Measurements from ENCODE around the gene SORCS2. TPM values are rescaled to one million over a fixed set of nuclear protein-coding genes. Genes with fewer than 3 reads are reported as not detected.
"Not testable (repeated sequence)": the region's sequence is repeated elsewhere in the genome, so short reads cannot be mapped to it uniquely, and the experiment has no call there.

Gene SORCS2
- total RNA-seq, 1 donor from 2014 or later, result not detected

DNA sequence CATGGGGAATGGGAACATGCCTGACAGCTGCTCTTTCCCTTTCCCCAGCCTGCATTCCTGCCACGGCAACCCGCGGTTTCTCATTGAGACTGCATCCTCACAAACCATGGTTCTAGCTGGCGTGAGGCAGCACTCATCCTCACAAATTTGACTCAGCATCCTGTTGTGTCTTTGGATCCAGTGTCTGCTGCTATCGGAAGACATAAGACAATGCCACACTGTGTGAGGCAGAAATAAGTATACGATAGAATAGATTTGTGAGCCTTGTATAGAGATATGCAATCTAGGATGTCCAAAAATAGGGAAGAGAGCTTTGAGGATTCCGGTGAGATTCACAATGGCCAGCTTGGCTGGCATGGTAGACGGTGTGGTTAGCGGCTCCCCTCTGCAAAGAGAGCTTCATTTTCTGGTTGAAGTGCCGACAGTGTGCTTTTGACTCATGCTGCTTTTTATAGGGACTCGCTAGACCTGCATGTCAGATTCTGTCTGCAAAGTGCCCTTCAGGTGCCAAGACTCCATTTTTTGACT is 403.7 kb downstream of the SORCS2 start:
- no peaks in the 10 kb centered on the region for H3K36me3 Mint-ChIP-seq (ENCODE audit: low read depth)
- H3K27me3 Mint-ChIP-seq (ENCODE audit: insufficient read depth), result no peaks in the 10 kb centered on the region
- H3K9me3 Mint-ChIP-seq, result no peaks in the 10 kb centered on the region
- H3K27ac Mint-ChIP-seq, result no peak overlapping the region
- no peaks in the 10 kb centered on the region for H3K4me1 Mint-ChIP-seq (ENCODE audit: low read depth)
- intact Hi-C loops (cut with micrococcal nuclease), result no loop called here
- no peak for DNase-seq (ENCODE audit: low spot score)
- H3K4me3 Mint-ChIP-seq, result no peak overlapping the region

DNA sequence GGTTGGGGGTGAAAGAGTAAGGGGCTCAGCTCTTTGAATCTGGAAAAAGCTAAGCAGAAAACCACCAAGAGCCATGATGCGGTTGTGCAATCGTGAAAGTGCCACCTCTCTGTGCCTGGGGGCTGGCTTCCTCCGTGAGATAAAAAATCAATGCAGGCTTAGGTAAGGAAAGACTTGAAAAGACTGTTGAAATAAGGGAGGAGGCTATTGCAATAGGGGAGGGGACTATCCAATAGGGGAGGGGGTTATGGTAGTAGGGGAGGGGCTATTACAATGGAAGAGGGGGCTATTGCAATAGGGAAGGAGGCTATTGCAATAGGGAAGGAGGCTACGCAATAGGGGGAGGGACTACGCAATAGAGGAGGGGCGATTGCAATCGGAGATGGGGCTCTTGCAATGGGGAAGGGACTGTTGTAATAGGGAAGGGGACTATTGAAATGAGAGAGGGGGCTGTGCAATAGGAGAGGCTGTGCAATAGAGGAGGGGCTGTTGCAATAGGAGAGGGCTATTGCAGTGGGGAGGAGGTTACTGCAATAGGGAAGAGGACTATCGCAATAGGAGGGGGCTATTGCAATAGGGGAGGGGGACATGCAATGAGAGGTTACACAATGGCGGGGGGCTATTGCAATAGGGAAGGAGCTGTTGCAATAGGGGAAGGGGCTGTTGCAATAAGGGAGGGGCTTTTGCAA is 404.7 kb downstream of the SORCS2 start:
- Mint-ChIP-seq H3K27me3 (ENCODE audit: insufficient read depth) (no peaks in the 10 kb centered on the region), H3K36me3 (ENCODE audit: low read depth) (no peaks in the 10 kb centered on the region), H3K4me3 (no peak overlapping the region), H3K9me3 (no peaks in the 10 kb centered on the region), H3K27ac (no peak overlapping the region), H3K4me1 (ENCODE audit: low read depth) (no peaks in the 10 kb centered on the region)
- intact Hi-C loops (cut with micrococcal nuclease), result no loop called here
- no peak for DNase-seq (ENCODE audit: low spot score)

DNA sequence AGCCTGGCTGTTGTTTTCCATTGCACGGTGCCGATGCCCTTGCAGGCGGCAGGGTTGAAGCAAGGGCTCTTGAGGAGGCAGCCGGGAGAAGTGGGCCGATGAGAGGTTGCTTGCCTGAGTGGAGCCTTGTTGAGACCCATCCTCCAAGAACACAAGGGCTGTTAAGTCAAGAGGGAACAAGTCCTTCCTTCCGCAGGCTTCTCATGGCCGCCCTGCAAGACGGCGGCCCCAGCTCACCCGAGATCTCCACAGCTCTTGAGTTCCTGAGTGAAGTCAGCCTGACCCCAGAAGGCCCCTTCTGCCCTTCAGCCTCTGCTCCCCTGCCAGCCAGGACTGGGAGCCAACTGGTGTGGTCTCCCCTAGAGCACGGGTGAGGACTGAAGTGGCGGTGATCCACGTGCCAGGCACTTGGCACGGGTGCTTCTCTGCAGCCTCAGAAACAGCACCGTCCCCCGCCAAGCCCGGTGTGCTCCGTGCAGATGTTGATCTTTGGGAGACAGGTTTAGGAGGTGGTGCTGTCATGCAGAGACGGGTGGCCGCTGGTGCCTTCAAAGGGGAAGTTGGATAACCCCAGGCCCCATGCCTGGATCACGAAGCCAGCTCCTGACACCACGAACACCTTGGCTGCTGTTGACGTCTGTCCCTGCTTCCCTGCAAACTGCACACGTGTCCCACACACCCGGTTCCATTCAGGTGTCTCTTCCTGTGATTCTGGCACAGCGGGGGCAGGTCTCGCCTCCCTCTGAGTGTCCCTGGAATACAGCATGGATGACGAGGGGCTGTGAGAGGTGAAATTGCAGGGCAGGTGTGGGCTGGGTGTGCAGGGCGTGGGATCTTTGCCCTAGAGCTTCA is 406.8 kb downstream of the SORCS2 start:
- Mint-ChIP-seq H3K4me1 (ENCODE audit: low read depth) (no peaks in the 10 kb centered on the region), H3K36me3 (ENCODE audit: low read depth) (no peaks in the 10 kb centered on the region), H3K27me3 (ENCODE audit: insufficient read depth) (no peaks in the 10 kb centered on the region), H3K27ac (no peak overlapping the region), H3K4me3 (no peak overlapping the region), H3K9me3 (peaks cover 4% of the 10 kb centered on the region)
- intact Hi-C loops (cut with micrococcal nuclease), result no loop called here
- no peak for DNase-seq (ENCODE audit: low spot score)

DNA sequence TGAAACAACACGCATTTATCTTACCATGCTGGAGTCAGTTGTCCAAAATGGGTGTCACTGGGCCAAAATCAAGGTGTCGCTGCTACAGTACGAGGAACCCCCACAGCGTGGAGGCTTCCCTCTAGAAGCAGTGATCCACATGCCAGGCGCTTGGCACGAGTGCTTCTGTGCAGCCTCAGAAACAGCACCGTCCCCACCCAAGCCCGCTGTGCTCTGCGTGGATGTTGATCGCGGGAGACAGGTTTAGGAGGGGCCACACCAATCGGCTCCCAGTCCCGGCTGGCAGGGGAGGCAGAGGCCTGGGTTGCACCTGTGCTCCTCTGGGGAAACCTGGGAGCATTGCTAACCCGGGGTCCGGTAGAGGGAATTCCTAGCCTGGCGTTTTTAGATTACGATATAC is 407.9 kb downstream of the SORCS2 start:
- DNase-seq (ENCODE audit: low spot score), result no peak
- Mint-ChIP-seq H3K27me3 (ENCODE audit: insufficient read depth) (no peaks in the 10 kb centered on the region), H3K4me1 (ENCODE audit: low read depth) (no peaks in the 10 kb centered on the region), H3K4me3 (no peak overlapping the region), H3K36me3 (ENCODE audit: low read depth) (no peaks in the 10 kb centered on the region), H3K27ac (no peak overlapping the region), H3K9me3 (peaks cover 4% of the 10 kb centered on the region)
- intact Hi-C loops (cut with micrococcal nuclease), result no loop called here

DNA sequence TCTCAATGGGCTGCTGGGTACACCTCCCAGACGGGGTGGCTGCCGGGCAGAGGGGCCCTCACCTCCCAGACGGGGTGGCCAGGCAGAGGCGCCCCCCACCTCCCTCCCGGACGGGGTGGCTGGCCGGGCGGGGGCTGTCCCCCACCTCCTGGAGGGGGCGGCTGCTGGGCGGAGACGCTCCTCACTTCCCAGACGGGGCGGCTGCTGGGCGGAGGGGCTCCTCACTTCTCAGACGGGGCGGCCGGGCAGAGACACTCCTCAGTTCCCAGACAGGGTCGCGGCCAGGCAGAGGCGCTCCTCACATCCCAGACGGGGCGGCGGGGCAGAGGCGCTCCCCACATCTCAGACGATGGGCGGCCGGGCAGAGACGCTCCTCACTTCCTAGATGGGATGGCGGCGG is 409.8 kb downstream of the SORCS2 start:
- H3K27ac Mint-ChIP-seq; H3K27me3 Mint-ChIP-seq (ENCODE audit: insufficient read depth); intact Hi-C loops (cut with micrococcal nuclease); H3K9me3 Mint-ChIP-seq; H3K4me1 Mint-ChIP-seq (ENCODE audit: low read depth); H3K4me3 Mint-ChIP-seq; H3K36me3 Mint-ChIP-seq (ENCODE audit: low read depth); DNase-seq (ENCODE audit: low spot score): not testable (repeated sequence)

DNA sequence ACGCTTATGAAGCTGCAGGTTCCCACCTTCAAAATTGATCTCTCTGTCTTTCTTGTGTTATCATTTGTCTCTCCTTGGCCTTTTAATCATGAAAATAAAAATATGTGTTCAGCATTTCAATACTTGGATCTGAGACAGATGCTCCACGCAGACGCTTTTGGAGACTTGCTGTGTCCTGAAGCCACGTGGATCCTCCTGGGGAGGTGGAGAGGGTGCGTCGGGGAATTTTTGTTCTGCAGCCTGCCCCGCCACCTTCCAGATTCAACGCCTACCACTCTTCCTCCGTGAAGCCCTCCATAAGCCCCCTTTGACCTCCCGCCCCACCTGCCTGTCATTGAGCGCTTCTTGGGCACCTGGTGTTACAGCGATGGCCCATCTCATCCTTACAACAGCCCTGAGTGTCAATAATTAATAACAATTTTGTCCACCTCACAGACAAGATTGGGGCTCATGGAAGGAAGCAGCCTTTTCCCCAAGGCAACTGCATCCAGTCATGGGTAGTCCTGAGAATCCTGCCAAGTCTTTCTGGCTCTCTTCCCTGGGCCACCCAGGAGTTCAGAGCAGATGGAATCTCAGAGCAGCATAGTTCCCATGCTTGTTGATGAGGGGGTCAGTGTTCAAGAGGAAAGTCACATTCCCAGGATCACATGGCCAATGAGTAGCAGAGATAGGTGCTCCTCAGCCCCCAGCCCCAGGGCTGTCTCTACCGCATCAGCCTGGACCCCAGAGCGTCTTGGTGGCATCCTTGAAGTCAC is 415.0 kb downstream of the SORCS2 start:
- H3K4me3 Mint-ChIP-seq, result no peak overlapping the region
- H3K4me1 Mint-ChIP-seq (ENCODE audit: low read depth), result no peaks in the 10 kb centered on the region
- DNase-seq (ENCODE audit: low spot score), result no peak
- H3K27ac Mint-ChIP-seq, result no peak overlapping the region
- H3K9me3 Mint-ChIP-seq, result peaks cover 4% of the 10 kb centered on the region
- intact Hi-C loops (cut with micrococcal nuclease), result no loop called here
- H3K27me3 Mint-ChIP-seq (ENCODE audit: insufficient read depth), result no peaks in the 10 kb centered on the region
- no peaks in the 10 kb centered on the region for H3K36me3 Mint-ChIP-seq (ENCODE audit: low read depth)

DNA sequence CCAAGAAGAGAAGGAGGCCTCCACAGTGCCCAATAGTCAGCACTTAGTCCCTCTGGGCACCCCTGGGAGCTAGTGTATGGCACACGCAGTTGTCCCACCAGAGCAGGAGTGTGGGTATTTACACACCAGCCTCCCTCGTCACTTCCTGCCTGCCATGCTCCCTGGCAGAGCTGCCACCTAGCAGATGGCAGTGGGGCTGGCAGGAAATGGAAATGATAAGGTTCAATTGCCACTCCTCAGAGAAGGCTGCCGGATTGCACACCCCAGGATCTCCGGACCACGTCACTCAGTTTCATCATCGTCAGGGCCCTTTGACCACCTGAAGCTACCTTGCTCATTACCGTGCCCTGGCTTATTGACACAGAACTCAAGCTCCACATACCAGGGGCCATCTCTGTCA is 415.7 kb downstream of the SORCS2 start:
- no peak overlapping the region for H3K27ac Mint-ChIP-seq
- H3K4me1 Mint-ChIP-seq (ENCODE audit: low read depth), result no peaks in the 10 kb centered on the region
- no peak overlapping the region for H3K4me3 Mint-ChIP-seq
- intact Hi-C loops (cut with micrococcal nuclease), result no loop called here
- H3K27me3 Mint-ChIP-seq (ENCODE audit: insufficient read depth), result no peaks in the 10 kb centered on the region
- DNase-seq (ENCODE audit: low spot score), result no peak
- H3K9me3 Mint-ChIP-seq, result peaks cover 4% of the 10 kb centered on the region
- H3K36me3 Mint-ChIP-seq (ENCODE audit: low read depth), result no peaks in the 10 kb centered on the region

DNA sequence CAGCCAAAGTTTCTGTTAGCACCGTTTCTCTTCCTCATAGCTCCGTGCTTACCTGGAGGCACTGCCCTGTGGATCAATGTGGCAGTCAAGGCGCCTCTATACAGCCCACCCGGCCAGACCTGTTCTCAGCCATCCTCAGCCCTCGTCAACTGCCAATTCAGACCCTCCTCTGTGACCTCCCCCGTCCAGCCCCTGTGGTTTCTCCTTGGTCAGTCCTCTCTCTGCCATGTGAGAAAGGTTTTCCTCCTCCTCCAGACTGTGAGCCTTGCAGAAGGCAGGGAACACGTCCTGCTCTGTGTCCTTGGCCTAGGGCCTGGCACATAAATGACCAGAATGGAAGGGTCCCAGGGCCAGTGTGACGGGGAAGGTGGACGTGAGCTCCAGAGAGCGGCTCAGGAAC is 417.0 kb downstream of the SORCS2 start:
- H3K27me3 Mint-ChIP-seq (ENCODE audit: insufficient read depth), result no peaks in the 10 kb centered on the region
- H3K27ac Mint-ChIP-seq, result no peak overlapping the region
- no peaks in the 10 kb centered on the region for H3K9me3 Mint-ChIP-seq
- H3K4me1 Mint-ChIP-seq (ENCODE audit: low read depth), result no peaks in the 10 kb centered on the region
- no peak overlapping the region for H3K4me3 Mint-ChIP-seq
- intact Hi-C loops (cut with micrococcal nuclease), result no loop called here
- DNase-seq (ENCODE audit: low spot score), result no peak
- H3K36me3 Mint-ChIP-seq (ENCODE audit: low read depth), result no peaks in the 10 kb centered on the region

DNA sequence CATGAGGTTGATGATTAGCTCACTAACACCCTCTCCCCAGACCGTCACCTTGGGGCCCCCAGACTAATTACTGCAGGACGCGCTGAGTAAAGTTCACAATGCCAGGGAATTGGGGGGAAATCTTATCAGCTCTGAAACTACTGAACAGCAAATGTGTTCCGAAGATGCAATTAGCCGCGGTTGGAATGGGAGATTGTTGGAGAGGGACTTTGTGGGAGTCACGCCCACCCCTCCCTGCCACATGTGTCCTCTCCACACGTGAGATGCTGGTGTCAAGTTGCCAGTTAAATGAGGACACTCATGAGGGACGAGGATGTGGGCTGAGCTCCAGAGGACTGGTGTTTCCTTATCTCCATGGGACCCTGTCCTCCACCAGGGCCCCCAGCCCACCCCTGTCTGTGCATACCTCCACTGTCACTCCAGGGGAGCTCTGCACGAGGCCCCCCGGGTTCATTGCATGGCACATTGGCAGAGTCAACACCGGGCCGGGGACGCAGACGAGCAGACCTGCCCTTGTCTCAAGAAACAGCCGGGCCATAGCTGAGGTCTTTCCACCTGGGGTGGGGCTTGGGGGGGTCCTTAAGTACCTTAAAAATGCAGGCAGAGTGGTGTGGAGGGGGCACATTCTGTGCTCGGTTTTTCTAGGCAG is 417.8 kb downstream of the SORCS2 start:
- H3K4me1 Mint-ChIP-seq (ENCODE audit: low read depth), result no peaks in the 10 kb centered on the region
- H3K9me3 Mint-ChIP-seq, result no peaks in the 10 kb centered on the region
- no peak overlapping the region for H3K4me3 Mint-ChIP-seq
- no peak for DNase-seq (ENCODE audit: low spot score)
- intact Hi-C loops (cut with micrococcal nuclease), result no loop called here
- H3K36me3 Mint-ChIP-seq (ENCODE audit: low read depth), result no peaks in the 10 kb centered on the region
- no peak overlapping the region for H3K27ac Mint-ChIP-seq
- H3K27me3 Mint-ChIP-seq (ENCODE audit: insufficient read depth), result no peaks in the 10 kb centered on the region

DNA sequence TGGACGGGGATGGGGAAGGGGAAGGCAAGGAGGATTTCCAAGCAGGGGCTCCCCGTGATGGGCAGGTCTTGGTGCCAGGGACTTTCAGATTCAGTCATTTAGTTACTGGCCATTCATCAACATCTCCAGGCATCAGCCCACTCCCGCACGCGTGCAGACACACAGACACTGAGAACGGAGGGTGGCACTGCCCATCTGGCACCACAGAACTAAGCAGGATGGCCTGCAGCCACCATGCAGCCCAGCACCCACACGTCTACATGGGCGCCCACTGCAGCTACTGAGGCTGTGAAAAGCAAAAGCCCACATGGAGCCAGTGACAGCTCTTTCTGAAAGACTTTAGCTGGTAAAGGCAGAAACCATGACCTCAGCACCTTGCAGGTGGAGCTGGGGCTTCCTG is 418.5 kb downstream of the SORCS2 start:
- no peak overlapping the region for H3K4me3 Mint-ChIP-seq
- H3K9me3 Mint-ChIP-seq, result no peaks in the 10 kb centered on the region
- H3K27ac Mint-ChIP-seq, result no peak overlapping the region
- intact Hi-C loops (cut with micrococcal nuclease), result no loop called here
- H3K4me1 Mint-ChIP-seq (ENCODE audit: low read depth), result no peaks in the 10 kb centered on the region
- H3K27me3 Mint-ChIP-seq (ENCODE audit: insufficient read depth), result no peaks in the 10 kb centered on the region
- no peak for DNase-seq (ENCODE audit: low spot score)
- no peaks in the 10 kb centered on the region for H3K36me3 Mint-ChIP-seq (ENCODE audit: low read depth)

DNA sequence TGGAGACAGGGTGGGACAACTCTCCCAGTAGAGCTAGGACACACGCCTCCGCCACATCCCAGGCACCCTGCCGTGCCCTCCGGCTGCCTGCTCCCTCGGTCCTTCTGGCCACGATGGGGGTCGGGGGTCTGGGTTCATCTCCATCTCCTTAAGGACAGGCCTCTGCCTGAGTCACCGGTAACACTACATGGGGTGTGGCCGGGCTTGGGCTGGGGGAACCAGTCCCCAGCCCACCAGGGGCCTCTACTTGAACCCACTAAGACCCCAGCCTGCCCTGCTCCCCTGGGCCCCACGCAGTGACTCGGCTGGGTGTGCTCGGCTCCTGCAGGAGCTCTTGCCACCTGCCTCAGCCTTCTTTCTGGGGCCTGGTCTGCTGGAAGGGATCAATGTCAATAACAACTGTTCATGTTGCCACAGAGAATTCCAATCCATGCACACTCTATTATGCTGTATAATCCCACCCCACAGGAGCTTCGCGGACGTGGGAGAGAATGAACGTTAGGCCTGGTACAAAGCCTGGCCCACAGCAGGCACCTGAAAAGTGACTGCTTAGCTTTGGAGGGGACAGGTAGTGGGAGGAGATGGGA is 420.1 kb downstream of the SORCS2 start:
- no peaks in the 10 kb centered on the region for H3K27me3 Mint-ChIP-seq (ENCODE audit: insufficient read depth)
- no peak overlapping the region for H3K27ac Mint-ChIP-seq
- intact Hi-C loops (cut with micrococcal nuclease), result no loop called here
- no peak for DNase-seq (ENCODE audit: low spot score)
- H3K36me3 Mint-ChIP-seq (ENCODE audit: low read depth), result no peaks in the 10 kb centered on the region
- no peaks in the 10 kb centered on the region for H3K4me1 Mint-ChIP-seq (ENCODE audit: low read depth)
- H3K9me3 Mint-ChIP-seq, result peaks cover 3% of the 10 kb centered on the region
- no peak overlapping the region for H3K4me3 Mint-ChIP-seq

DNA sequence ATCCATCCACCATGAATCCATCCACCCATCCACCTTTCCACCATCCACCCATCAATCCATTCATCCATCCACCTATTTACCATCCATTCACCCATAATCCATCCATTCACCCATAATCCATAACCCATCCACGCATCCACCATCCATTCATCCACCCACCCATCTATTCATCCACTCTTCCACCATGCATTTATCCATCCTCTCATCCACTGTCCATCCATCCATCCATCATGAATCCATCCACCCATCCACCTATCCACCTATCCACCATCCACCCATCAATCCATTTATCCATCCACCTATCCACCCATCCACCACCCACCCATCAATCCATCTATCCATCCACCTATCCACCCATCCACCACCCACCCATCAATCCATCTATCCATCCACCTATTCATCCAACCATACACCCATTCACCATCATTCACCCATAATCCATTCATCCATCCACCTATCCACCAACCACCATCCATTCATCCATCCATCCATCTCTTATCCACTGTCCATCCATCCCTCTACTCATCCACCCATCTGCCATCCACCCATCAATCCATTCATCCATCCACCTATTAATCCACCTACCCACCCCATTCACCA is 422.1 kb downstream of the SORCS2 start:
- Mint-ChIP-seq H3K27me3 (ENCODE audit: insufficient read depth) (no peaks in the 10 kb centered on the region), H3K4me3 (no peak overlapping the region), H3K9me3 (peaks cover 3% of the 10 kb centered on the region), H3K36me3 (ENCODE audit: low read depth) (no peaks in the 10 kb centered on the region), H3K27ac (no peak overlapping the region), H3K4me1 (ENCODE audit: low read depth) (no peaks in the 10 kb centered on the region)
- no peak for DNase-seq (ENCODE audit: low spot score)
- intact Hi-C loops (cut with micrococcal nuclease), result no loop called here

All from activated T-helper 1 cell treated with anti-CD3 and anti-CD28 coated beads, Interleukin-12 subunit alpha, Interleukin-12 subunit beta, Interleukin-2, Interleukin-4 antibody, amounts not matched to agents 30 ng/mL and 10 ng/mL and 1 ng/mL, durations not matched to agents 14 hours and 24 hours and 36 hours (primary cell).